Activated CD4-positive, CD25-positive, alpha-beta regulatory T cell (primary cell): ENCODE results near the gene AHNAK2.
"Not testable (repeated sequence)": the region's sequence is repeated elsewhere in the genome, so short reads cannot be mapped to it uniquely, and the experiment has no call there.

Source experiments
- DNase-seq, 4 experiments: peaks; one replicate each; lab custom pipeline; 2025; lab: John Stamatoyannopoulos, UW

AHNAK2 gene

GRCh38 chr14:104898870-104899510, 79.2 kb downstream of the AHNAK2 start:
- DNase-seq = no peak

DNA sequence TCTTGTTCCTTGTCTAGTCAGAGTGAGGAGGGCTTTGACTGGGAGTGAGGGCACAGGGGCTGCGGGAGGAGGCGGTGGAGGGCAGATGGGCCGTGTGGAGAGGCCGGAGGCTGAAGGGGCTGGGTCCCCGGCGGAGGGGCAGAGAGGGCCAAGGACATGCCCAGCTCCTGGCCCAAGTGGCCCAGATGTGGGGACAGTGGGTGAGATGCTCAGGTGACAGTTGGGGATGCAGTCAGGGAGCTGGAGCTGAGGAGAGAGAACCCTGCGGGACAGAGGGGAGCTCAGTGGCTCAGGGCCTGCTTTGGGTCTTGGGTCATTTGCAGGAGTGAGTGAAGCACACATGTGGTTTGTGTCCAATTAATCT, 80.0 kb downstream of the AHNAK2 start:
- DNase-seq = no peak

- no peak for DNase-seq
These were observed 80.6 kb downstream of the AHNAK2 start for GRCh38 chr14:104897330-104898194.

- no peak for DNase-seq
These were observed 82.2 kb downstream of the AHNAK2 start for GRCh38 chr14:104895786-104896661.

GRCh38 chr14:104895207-104895785, 82.9 kb downstream of the AHNAK2 start:
- DNase-seq = no peak

- DNase-seq = no peak
These were observed 83.6 kb downstream of the AHNAK2 start for GRCh38 chr14:104894331-104895206.

DNA sequence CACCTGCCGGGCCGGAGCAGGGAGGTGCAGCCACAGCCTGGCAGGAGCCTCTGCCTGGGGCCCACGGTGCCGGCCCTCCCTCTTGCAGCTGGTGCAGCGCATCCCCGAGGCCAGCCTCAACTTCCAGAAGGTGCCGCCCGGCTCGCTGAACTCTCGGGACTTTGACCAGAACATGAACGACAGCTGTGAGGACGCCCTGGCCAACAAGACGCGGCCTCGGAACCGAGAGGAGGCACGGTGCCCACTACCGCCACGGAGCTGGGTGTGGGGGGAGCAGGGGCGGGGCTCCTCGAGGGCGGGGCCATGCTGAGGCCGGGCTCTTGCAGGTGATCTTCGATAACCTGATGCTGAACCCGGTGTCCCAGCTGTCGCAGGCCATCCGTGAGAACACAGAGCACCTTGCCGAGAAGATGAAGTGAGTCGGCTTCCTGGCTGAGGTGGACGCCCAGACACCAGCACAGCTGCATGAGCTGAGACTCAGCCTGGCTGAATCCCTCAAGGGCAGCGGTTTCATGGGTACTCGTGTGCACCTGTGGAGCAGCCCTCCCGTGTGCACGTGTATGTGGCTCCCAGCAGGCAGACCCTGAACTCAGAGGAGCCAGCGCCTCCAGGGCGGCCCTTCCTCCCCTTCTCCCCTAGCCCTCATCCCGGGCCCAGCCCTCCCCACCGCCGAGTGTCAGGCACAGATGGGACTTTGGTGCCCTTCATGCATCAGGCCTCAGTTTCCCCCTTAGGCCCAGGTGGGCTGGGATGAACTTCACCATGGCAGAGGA, 84.6 kb downstream of the AHNAK2 start:
- DNase-seq = no peak

- no peak for DNase-seq
These were observed 85.4 kb downstream of the AHNAK2 start for GRCh38 chr14:104892531-104893434.

DNA sequence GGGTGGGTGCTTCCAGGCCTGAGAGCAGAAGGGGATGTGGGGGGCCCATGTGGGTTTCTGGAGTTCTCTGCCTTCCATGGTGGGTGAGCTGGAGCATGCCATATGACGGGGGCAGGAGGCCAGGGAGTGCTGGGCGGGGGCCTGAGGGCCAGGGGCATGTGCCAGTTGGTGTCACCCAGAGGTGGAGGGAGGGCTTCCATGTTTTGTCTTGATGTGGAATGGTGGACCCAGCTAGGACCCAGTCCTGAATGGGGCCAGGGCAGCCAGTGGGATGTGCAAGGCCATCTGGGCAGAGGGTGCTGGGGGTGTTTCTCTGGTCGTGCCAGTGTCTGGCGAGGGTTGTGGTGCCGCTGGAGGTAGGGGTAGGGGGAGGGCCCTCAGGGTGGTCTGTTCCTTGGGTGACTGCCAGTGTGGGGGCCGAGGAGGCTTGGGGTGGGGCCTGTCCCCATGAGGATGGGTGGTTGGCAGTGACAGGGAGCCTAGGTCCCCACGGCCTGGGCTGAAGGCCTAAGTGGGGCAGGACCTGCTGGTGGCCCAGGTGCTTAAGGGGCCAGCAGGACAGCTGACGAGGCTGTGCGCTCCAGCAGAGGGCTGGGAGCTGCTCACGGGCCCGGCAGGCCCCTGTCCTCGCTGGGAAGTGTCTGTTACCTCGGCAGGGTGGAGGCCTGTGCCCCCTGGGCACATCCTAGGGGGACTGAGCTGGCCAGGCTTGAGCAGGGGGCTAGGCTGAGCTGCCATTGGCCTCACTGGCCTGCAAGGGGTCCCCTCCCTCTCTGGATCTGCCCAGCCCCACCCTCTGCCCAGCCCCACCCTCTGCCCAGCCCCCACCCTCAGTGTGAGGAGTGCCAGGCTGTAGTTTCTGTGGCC, 86.3 kb downstream of the AHNAK2 start:
- no peak for DNase-seq

GRCh38 chr14:104891121-104891551, 87.0 kb downstream of the AHNAK2 start:
- no peak for DNase-seq

DNA sequence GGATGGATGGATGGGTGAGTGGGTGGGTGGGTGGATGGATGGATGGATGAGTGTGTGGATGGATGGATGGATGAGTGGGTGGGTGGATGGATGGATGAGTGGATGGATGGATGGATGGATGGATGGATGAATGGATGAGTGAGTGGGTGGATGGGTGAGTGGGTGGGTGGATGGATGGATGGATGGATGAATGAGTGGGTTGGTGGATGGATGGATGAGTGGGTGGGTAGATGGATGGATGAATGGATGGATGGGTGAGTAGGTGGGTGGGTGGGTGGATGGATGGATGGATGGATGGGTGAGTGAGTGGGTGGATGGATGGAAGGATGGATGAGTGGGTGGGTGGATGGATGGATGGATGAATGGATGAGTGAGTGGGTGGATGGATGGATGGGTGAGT, 87.9 kb downstream of the AHNAK2 start:
- DNase-seq = not testable (repeated sequence)

- DNase-seq = no peak
These were observed 88.8 kb downstream of the AHNAK2 start for GRCh38 chr14:104889375-104889757.

- no peak for DNase-seq
These were observed 89.4 kb downstream of the AHNAK2 start for GRCh38 chr14:104888489-104889374.

GRCh38 chr14:104887623-104888488, 90.3 kb downstream of the AHNAK2 start:
- DNase-seq = no peak
